A549 treated with AZD9567 at 1 μM for 4 hours (cell line): Measurements from ENCODE around the gene ADAMTS4. TPM values are rescaled to one million over a fixed set of nuclear protein-coding genes. Genes with fewer than 3 reads are reported as not detected.

ENCODE experiments used
- total RNA-seq: library from RNA; stranded (reverse); fragments of 200-300 nt; extraction: Qiagen RNA extraction; gene quantifications from 5 replicates; pipeline ENCODE4 v1.2.3, GENCODE V29; 2022; ENCODE audit not compliant: insufficient read depth

Gene ADAMTS4
- 0.01 to 0.03 TPM in 2 of 5 replicates, not detected in the others for total RNA-seq

GRCh38 chr1:161198897-161199431 is at the start of gene ADAMTS4:
Gene ADAMTS4, minus strand, starts transcription at chr1:161199054. Its CDS starts 427 bp downstream, at chr1:161198627.

GRCh38 chr1:161238039-161238473 is 39.2 kb upstream of the ADAMTS4 start, which contains the start of gene NR1I3:
Gene NR1I3, minus strand, starts transcription at chr1:161238203. Its CDS starts 1,638 bp downstream, at chr1:161236565.

GRCh38 chr1:161225534-161226319 is 26.9 kb upstream of the ADAMTS4 start, which contains the start of gene TOMM40L:
Gene TOMM40L, plus strand, starts transcription at chr1:161226060. Its CDS starts 430 bp downstream, at chr1:161226490.

GRCh38 chr1:161215076-161215475 is 16.2 kb upstream of the ADAMTS4 start, which contains the start of gene FCER1G:
Gene FCER1G, plus strand, starts transcription at chr1:161215295. Its CDS starts 27 bp downstream, at chr1:161215322.

GRCh38 chr1:161201836-161202712 is 3.2 kb upstream of the ADAMTS4 start, which contains the start of gene NDUFS2:
Gene NDUFS2, plus strand, starts transcription at chr1:161202367. Its CDS starts 19 bp downstream, at chr1:161202386.

GRCh38 chr1:161177112-161177935 is 21.5 kb downstream of the ADAMTS4 start, which contains the start of gene B4GALT3:
Gene B4GALT3, minus strand, starts transcription at chr1:161177507. Its CDS starts 1,447 bp downstream, at chr1:161176060.

GRCh38 chr1:161165742-161166668 is 32.8 kb downstream of the ADAMTS4 start, which contains the start of gene PPOX:
Gene PPOX, plus strand, starts transcription at chr1:161166426. Its CDS starts 422 bp downstream, at chr1:161166848.

GRCh38 chr1:161159087-161159912 is 39.6 kb downstream of the ADAMTS4 start, which contains the start of gene USP21:
Gene USP21, plus strand, starts transcription at chr1:161159500. Its CDS starts 1,141 bp downstream, at chr1:161160641.

GRCh38 chr1:161153682-161154337 is 45.0 kb downstream of the ADAMTS4 start, which contains the start of gene UFC1:
Gene UFC1, plus strand, starts transcription at chr1:161153978. Its CDS starts 20 bp downstream, at chr1:161153998.

Other genes starting within 250 kb of the ADAMTS4 start
- 0.21 to 0.57 TPM (median 0.42 TPM) in 4 of 5 replicates, not detected in the other for gene ITLN2, start 244.2 kb downstream of the ADAMTS4 start, total RNA-seq
- 42.6 to 53.0 TPM (median 51.4 TPM) in 5 replicates for gene F11R, start 177.9 kb downstream of the ADAMTS4 start, total RNA-seq
- gene TSTD1, start 160.1 kb downstream of the ADAMTS4 start, total RNA-seq: 0.21 to 0.50 TPM (median 0.36 TPM) in 4 of 5 replicates, not detected in the other
- gene USF1, start 153.1 kb downstream of the ADAMTS4 start, total RNA-seq: 44.7 to 50.9 TPM (median 49.1 TPM) in 5 replicates
- 0.05 to 0.11 TPM (median 0.09 TPM) in 4 of 5 replicates, not detected in the other for gene ARHGAP30, start 129.2 kb downstream of the ADAMTS4 start, total RNA-seq
- gene NECTIN4, start 109.5 kb downstream of the ADAMTS4 start, total RNA-seq: 0.82 to 1.6 TPM (median 1.5 TPM) in 5 replicates
- 1.3 to 3.0 TPM (median 1.7 TPM) in 4 of 5 replicates, not detected in the other for gene KLHDC9, start 100.7 kb downstream of the ADAMTS4 start, total RNA-seq
- 104 to 114 TPM (median 107 TPM) in 5 replicates for gene PFDN2, start 81.0 kb downstream of the ADAMTS4 start, total RNA-seq
- gene NIT1, start 80.9 kb downstream of the ADAMTS4 start, total RNA-seq: 19.5 to 32.3 TPM (median 30.3 TPM) in 5 replicates
- 26.9 to 31.1 TPM (median 29.9 TPM) in 5 replicates for gene DEDD, start 66.4 kb downstream of the ADAMTS4 start, total RNA-seq
- gene UFC1, start 45.1 kb downstream of the ADAMTS4 start, total RNA-seq: 83.6 to 117 TPM (median 85.0 TPM) in 5 replicates
- 20.4 to 25.2 TPM (median 21.7 TPM) in 5 replicates for gene USP21, start 39.6 kb downstream of the ADAMTS4 start, total RNA-seq
- 13.4 to 18.9 TPM (median 16.2 TPM) in 5 replicates for gene PPOX, start 32.6 kb downstream of the ADAMTS4 start, total RNA-seq
- gene B4GALT3, start 21.5 kb downstream of the ADAMTS4 start, total RNA-seq: 20.0 to 28.4 TPM (median 27.3 TPM) in 5 replicates
- gene NDUFS2, start 3.3 kb upstream of the ADAMTS4 start, total RNA-seq: 76.0 to 87.5 TPM (median 80.1 TPM) in 5 replicates
- 0.16 to 0.32 TPM (median 0.27 TPM) in 4 of 5 replicates, not detected in the other for gene FCER1G, start 16.2 kb upstream of the ADAMTS4 start, total RNA-seq
- 32.6 TPM in 1 of 5 replicates, not detected in the others for gene APOA2, start 24.6 kb upstream of the ADAMTS4 start, total RNA-seq
- 8.5 to 15.8 TPM (median 10.7 TPM) in 5 replicates for gene TOMM40L, start 27.0 kb upstream of the ADAMTS4 start, total RNA-seq
- 0.07 TPM in 1 of 5 replicates, not detected in the others for gene NR1I3, start 39.1 kb upstream of the ADAMTS4 start, total RNA-seq
- gene PCP4L1, start 59.7 kb upstream of the ADAMTS4 start, total RNA-seq: 0.06 to 0.13 TPM in 2 of 5 replicates, not detected in the others
- gene MPZ, start 110.9 kb upstream of the ADAMTS4 start, total RNA-seq: 0.18 to 0.26 TPM (median 0.23 TPM) in 4 of 5 replicates, not detected in the other
- 238 to 251 TPM (median 247 TPM) in 5 replicates for gene SDHC, start 115.3 kb upstream of the ADAMTS4 start, total RNA-seq
- gene CFAP126, start 168.8 kb upstream of the ADAMTS4 start, total RNA-seq: 0.18 to 0.44 TPM (median 0.26 TPM) in 3 of 5 replicates, not detected in the others